Activated CD4-positive, alpha-beta T cell treated with anti-CD3 and anti-CD28 coated beads, Interleukin-2, amount 50 U/mL, for 24 hours (primary cell): ENCODE data around the gene GADD45GIP1.
A peak's percentile ranks its signal among the peaks of the same experiment; 100 is the strongest.
"Not testable (repeated sequence)": the region's sequence is repeated elsewhere in the genome, so short reads cannot be mapped to it uniquely, and the experiment has no call there.

Experiments
- DNase-seq, 2 donors: peaks; one replicate each; pipeline ENCODE4 v3.0.0-alpha.2; 2020; ENCODE audit warnings: low read depth in 1 of 2, low spot score in 1 of 2

GADD45GIP1 gene

GRCh38 chr19:12990431-12990830 lies 33.4 kb upstream of the GADD45GIP1 start:
- no peak for DNase-seq

GRCh38 chr19:12987781-12988180 lies 30.8 kb upstream of the GADD45GIP1 start:
- DNase-seq = no peak

GRCh38 chr19:12987190-12987589 lies 30.2 kb upstream of the GADD45GIP1 start:
- DNase-seq = no peak

- DNase-seq = no peak
These were observed 29.7 kb upstream of the GADD45GIP1 start for GRCh38 chr19:12986726-12987125.

- DNase-seq = no peak
These were observed 28.2 kb upstream of the GADD45GIP1 start for GRCh38 chr19:12985049-12985776.

- no peak for DNase-seq
These were observed 27.6 kb upstream of the GADD45GIP1 start for GRCh38 chr19:12984683-12985048.

GRCh38 chr19:12984143-12984627 lies 27.2 kb upstream of the GADD45GIP1 start:
- DNase-seq = no peak

- peak; percentile 62 to 75 for DNase-seq
These were observed 26.6 kb upstream of the GADD45GIP1 start for GRCh38 chr19:12983542-12984142.

- DNase-seq = no peak
These were observed 26.1 kb upstream of the GADD45GIP1 start for GRCh38 chr19:12983091-12983490.

- DNase-seq = no peak
These were observed 25.6 kb upstream of the GADD45GIP1 start for GRCh38 chr19:12982648-12983047.

- DNase-seq = no peak
These were observed 23.0 kb upstream of the GADD45GIP1 start for GRCh38 chr19:12979974-12980373.

GRCh38 chr19:12976109-12976508 lies 19.1 kb upstream of the GADD45GIP1 start:
- not testable (repeated sequence) for DNase-seq

GRCh38 chr19:12975221-12975741 lies 18.3 kb upstream of the GADD45GIP1 start:
- DNase-seq = no peak

- DNase-seq = no peak
These were observed 17.5 kb upstream of the GADD45GIP1 start for GRCh38 chr19:12974301-12975220.

- DNase-seq = no peak
These were observed 16.2 kb upstream of the GADD45GIP1 start for GRCh38 chr19:12973236-12973635.

- DNase-seq = no peak
These were observed 13.2 kb upstream of the GADD45GIP1 start for GRCh38 chr19:12970070-12970820.

- DNase-seq = no peak
These were observed 12.4 kb upstream of the GADD45GIP1 start, which contains the start of gene DAND5 for GRCh38 chr19:12969292-12969988. TSS of gene DAND5 (plus strand) at chr19:12969576. CDS start at chr19:12969661, 85 bp downstream.

GRCh38 chr19:12967907-12968306 lies 10.9 kb upstream of the GADD45GIP1 start:
- no peak for DNase-seq

- DNase-seq = no peak
These were observed 8.8 kb upstream of the GADD45GIP1 start for GRCh38 chr19:12965812-12966135.
